DMS53 (cell line): Measurements from ENCODE around the gene SF3A2.
"Not testable (repeated sequence)": the region's sequence is repeated elsewhere in the genome, so short reads cannot be mapped to it uniquely, and the experiment has no call there.

Source experiments
- DNase-seq: peaks from one replicate; lab custom pipeline; 2025; lab: John Stamatoyannopoulos, UW

Gene SF3A2

GRCh38 chr19:2274931-2275535 is 38.4 kb downstream of the SF3A2 start:
- DNase-seq, result peak; percentile 78

- DNase-seq, result no peak
These were observed 39.2 kb downstream of the SF3A2 start for GRCh38 chr19:2275588-2276428.

GRCh38 chr19:2276429-2276986 is 39.9 kb downstream of the SF3A2 start:
- no peak for DNase-seq

GRCh38 chr19:2277138-2277537 is 40.5 kb downstream of the SF3A2 start:
- no peak for DNase-seq

GRCh38 chr19:2278459-2279158 is 42.0 kb downstream of the SF3A2 start:
- DNase-seq, result no peak

- DNase-seq, result no peak
These were observed 44.1 kb downstream of the SF3A2 start for GRCh38 chr19:2280633-2281264.

GRCh38 chr19:2281265-2282061 is 44.8 kb downstream of the SF3A2 start:
- DNase-seq, result not testable (repeated sequence)

- DNase-seq, result no peak
These were observed 45.6 kb downstream of the SF3A2 start, which contains the start of gene PEAK3 for GRCh38 chr19:2282062-2282861. TSS of gene PEAK3 (minus strand) at chr19:2282175. CDS start at chr19:2280931, 1,244 bp downstream.

- no peak for DNase-seq
These were observed 46.2 kb downstream of the SF3A2 start for GRCh38 chr19:2282862-2283237.

- no peak for DNase-seq
These were observed 47.3 kb downstream of the SF3A2 start for GRCh38 chr19:2283835-2284507.

- DNase-seq, result no peak
These were observed 49.9 kb downstream of the SF3A2 start for GRCh38 chr19:2286402-2287140.

- DNase-seq, result no peak
These were observed 51.1 kb downstream of the SF3A2 start for GRCh38 chr19:2287585-2288337.

GRCh38 chr19:2288338-2288817 is 51.8 kb downstream of the SF3A2 start:
- DNase-seq, result no peak

GRCh38 chr19:2288818-2289713 is 52.4 kb downstream of the SF3A2 start:
- DNase-seq, result no peak

GRCh38 chr19:2289714-2290435 is 53.3 kb downstream of the SF3A2 start:
- peak; percentile 68 for DNase-seq

GRCh38 chr19:2290441-2291184 is 54.0 kb downstream of the SF3A2 start:
- DNase-seq, result peak; percentile 80
